Stimulated activated effector memory CD8-positive, alpha-beta T cell treated with anti-CD3 and anti-CD28 coated beads, Interleukin-12 subunit alpha, Interleukin-12 subunit beta, amount 100 ng/mL, for 72 hours (primary cell): ENCODE measurements around the gene TAF11L3.
"Not testable (repeated sequence)": the region's sequence is repeated elsewhere in the genome, so short reads cannot be mapped to it uniquely, and the experiment has no call there.

ENCODE experiments used
- ATAC-seq: fragments of 150-1000 bp; cut with Tn5 transposase; 2 replicates; pipeline ENCODE4 v1.10.0; 2021
- DNase-seq, 2 donors: peaks; one replicate each; pipeline ENCODE4 v3.0.0; 2021 to 2022; ENCODE audit warnings: low spot score in 2 of 2
- H3K27ac Mint-ChIP-seq: one replicate; pipeline ENCODE4 v1.8.0; 2022; ENCODE audit warnings: mild to moderate bottlenecking, mixed read lengths
- H3K36me3 Mint-ChIP-seq: one replicate; pipeline ENCODE4 v1.8.0; 2022; ENCODE audit warnings: mild to moderate bottlenecking, mixed read lengths
- H3K4me1 Mint-ChIP-seq: one replicate; pipeline ENCODE4 v1.8.0; 2022; ENCODE audit warnings: mixed read lengths
- H3K4me3 Mint-ChIP-seq: one replicate; pipeline ENCODE4 v1.8.0; 2022; ENCODE audit warnings: mild to moderate bottlenecking, mixed read lengths
- H3K9me3 Mint-ChIP-seq: one replicate; pipeline ENCODE4 v1.8.0; 2022; ENCODE audit warnings: mixed read lengths

Gene TAF11L3

GRCh38 chr5:17521501-17521900 is 3.3 kb downstream of the TAF11L3 start, which contains the start of gene TAF11L4:
Gene TAF11L4, plus strand, starts transcription at chr5:17521801.
- not testable (repeated sequence) for H3K9me3 Mint-ChIP-seq, H3K4me1 Mint-ChIP-seq, H3K36me3 Mint-ChIP-seq, H3K4me3 Mint-ChIP-seq, DNase-seq, ATAC-seq, H3K27ac Mint-ChIP-seq

GRCh38 chr5:17524935-17525334 is 6.8 kb downstream of the TAF11L3 start, which contains the start of gene TAF11L5:
Gene TAF11L5, plus strand, starts transcription at chr5:17525235.
- H3K4me3 Mint-ChIP-seq, H3K4me1 Mint-ChIP-seq: not testable (repeated sequence)

DNA sequence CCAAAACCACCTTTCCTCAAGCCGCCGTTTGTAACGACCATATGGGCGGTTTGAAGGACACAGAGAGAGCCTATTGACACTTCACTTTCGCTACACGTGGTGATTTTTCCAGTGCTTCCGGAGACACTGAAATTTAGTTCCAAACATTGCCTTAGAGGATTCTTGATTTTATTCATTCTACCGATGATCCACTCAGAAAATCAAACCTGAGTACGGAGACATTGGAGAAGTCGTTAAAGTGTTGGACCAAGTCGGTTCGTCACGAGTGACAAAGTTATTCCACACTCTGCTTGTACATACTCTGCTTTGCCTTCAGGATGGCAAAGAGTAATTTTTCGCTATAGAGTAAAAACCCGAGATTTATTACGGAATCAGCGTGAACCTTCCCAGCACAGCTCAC is 8.3 kb downstream of the TAF11L3 start:
- H3K27ac Mint-ChIP-seq, H3K36me3 Mint-ChIP-seq, H3K4me1 Mint-ChIP-seq, H3K9me3 Mint-ChIP-seq, ATAC-seq, H3K4me3 Mint-ChIP-seq: not testable (repeated sequence)
- DNase-seq: peak in 1 of 2 donors; percentile 53

More at GRCh38 chr5:17524935-17525334, 6.8 kb downstream of the TAF11L3 start, which contains the start of gene TAF11L5:
- H3K27ac Mint-ChIP-seq, DNase-seq, ATAC-seq, H3K36me3 Mint-ChIP-seq, H3K9me3 Mint-ChIP-seq: not testable (repeated sequence)

- not testable (repeated sequence) for H3K9me3 Mint-ChIP-seq, H3K27ac Mint-ChIP-seq, DNase-seq, H3K4me1 Mint-ChIP-seq, H3K4me3 Mint-ChIP-seq, H3K36me3 Mint-ChIP-seq, ATAC-seq
Observed at GRCh38 chr5:17528369-17528768, 10.2 kb downstream of the TAF11L3 start, which contains the start of gene TAF11L6. Gene TAF11L6, plus strand, starts transcription at chr5:17528669.
